ENCODE results near the gene DYNLL2.

DNA sequence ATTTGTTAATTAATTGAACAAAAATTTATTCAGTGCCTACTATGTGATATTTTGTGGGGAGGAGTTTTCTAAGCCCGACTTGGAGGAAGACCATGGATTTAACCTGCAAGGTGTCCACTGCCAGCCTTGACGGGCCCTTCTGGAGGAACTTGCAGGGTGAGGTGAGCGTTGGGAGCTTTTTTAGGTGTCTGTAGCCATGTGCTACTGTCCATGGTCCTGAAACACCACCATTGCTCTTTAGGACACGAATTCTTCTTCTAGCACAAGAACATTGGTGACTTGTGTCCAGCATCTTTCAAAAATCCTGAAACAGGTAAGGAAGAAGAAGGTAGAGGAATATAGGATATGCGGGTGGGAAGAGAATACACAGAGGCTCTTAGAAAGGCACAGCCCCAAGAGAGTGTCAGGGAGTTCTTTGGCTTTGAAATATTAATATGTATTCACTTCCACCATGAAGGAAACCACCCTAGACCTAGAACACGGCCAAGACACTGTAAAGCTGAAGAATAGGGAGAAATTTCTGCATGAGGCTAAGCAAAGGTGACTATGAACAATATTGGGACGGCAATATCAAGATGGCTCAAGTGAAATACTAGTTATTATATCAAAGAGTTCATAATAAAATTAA lies 37.1 kb downstream of the DYNLL2 start:
- no peak for TF ChIP-seq POLR2A (IDR thresholded peaks at IDR 0.05; ENCODE audit: low read length)
- no peak for TF ChIP-seq GATA1 (IDR thresholded peaks at IDR 0.05; ENCODE audit: low read depth, low read length)

Measured in erythroblast (primary cell).